Fibroblast of lung (primary cell): ENCODE measurements around the gene SPDL1. TPM values are rescaled to one million over a fixed set of nuclear protein-coding genes. Genes with fewer than 3 reads are reported as not detected.

ENCODE experiments used
- DNase-seq, 2 donors: peaks; one replicate each; pipeline versions ENCODE4 v3.0.0 to v3.0.0-alpha.2; 2010; ENCODE audit warnings: low read depth in 2 of 2
- H2AFZ ChIP-seq: 2 replicates; pipeline ENCODE4 v1.5.1; 2012; ENCODE audit warnings: low read length, control low read depth, inconsistent platforms
- H3K27ac ChIP-seq: 2 replicates; pipeline ENCODE4 v1.5.1; 2011; ENCODE audit warnings: low read length, control low read depth; ENCODE audit not compliant: insufficient read depth
- H3K27me3 ChIP-seq: 2 replicates; pipeline ENCODE4 v1.5.1; 2011; ENCODE audit warnings: mild to moderate bottlenecking, low read length; ENCODE audit not compliant: control insufficient read depth, insufficient read depth
- H3K36me3 ChIP-seq: 2 replicates; pipeline ENCODE4 v1.5.1; 2011; ENCODE audit warnings: low read length; ENCODE audit not compliant: control insufficient read depth, insufficient read depth
- H3K4me1 ChIP-seq: 2 replicates; pipeline ENCODE4 v1.5.1; 2011; ENCODE audit warnings: low read length; ENCODE audit not compliant: control insufficient read depth, insufficient read depth; ENCODE audit errors: extremely low read depth
- H3K4me2 ChIP-seq: 2 replicates; pipeline ENCODE4 v1.5.1; 2011; ENCODE audit warnings: low read length, control low read depth; ENCODE audit not compliant: insufficient read depth; ENCODE audit errors: extremely low read depth
- H3K4me3 ChIP-seq, 4 experiments: fragments of 200-600 bp in 1 of 4; sonication (generic) in 1 of 4; replicated peaks in 1 of 4; 2 replicates each; pipeline ENCODE4 v1.5.1; 2011 to 2016; ENCODE audit warnings: low read length in 4 of 4, low read depth in 3 of 4, mild to moderate bottlenecking in 3 of 4, control low read depth in 2 of 4, inconsistent platforms in 1 of 4, mixed read lengths in 1 of 4; ENCODE audit not compliant: insufficient read depth in 1 of 4; ENCODE audit errors: control extremely low read depth in 1 of 4
- H3K79me2 ChIP-seq: 2 replicates; pipeline ENCODE4 v1.5.1; 2012; ENCODE audit warnings: mild to moderate bottlenecking, low read length, inconsistent platforms; ENCODE audit not compliant: control insufficient read depth, insufficient read depth
- H3K9ac ChIP-seq: 2 replicates; pipeline ENCODE4 v1.5.1; 2011; ENCODE audit warnings: mild to moderate bottlenecking, low read length, control low read depth; ENCODE audit not compliant: insufficient read depth
- H3K9me3 ChIP-seq: 2 replicates; pipeline ENCODE4 v1.5.1; 2012; ENCODE audit warnings: low read depth, low read length; ENCODE audit not compliant: control insufficient read depth, insufficient read depth
- H4K20me1 ChIP-seq: 2 replicates; pipeline ENCODE4 v1.5.1; 2011; ENCODE audit warnings: low read length; ENCODE audit not compliant: control insufficient read depth, insufficient read depth; ENCODE audit errors: extremely low read depth
- EZH2 ChIP-seq: IDR thresholded peaks from 2 replicates; pipeline ENCODE4 v1.5.1; 2012; ENCODE audit warnings: low read length, control low read depth, mild to moderate bottlenecking; ENCODE audit errors: missing control alignments
- polyA plus RNA-seq, 2 donors: library from polyadenylated mRNA; depleted of rRNA in 1 of 2; stranded (reverse) in 1 of 2; unstranded in 1 of 2; fragments of >200 nt; gene quantifications; 2 replicates each; pipeline ENCODE4 v1.2.1, GENCODE V29; 2011 to 2012; ENCODE audit warnings: missing spikeins in 1 of 2
- total RNA-seq: library from RNA; depleted of rRNA; stranded (reverse); fragments of >200 nt; gene quantifications from 2 replicates; pipeline ENCODE4 v1.2.1, GENCODE V29; 2014
- TF ChIP-seq, protein P1 (sequence below), 2 donors: IDR thresholded peaks in 1 of 2; conservative IDR thresholded peaks in 1 of 2; 1 replicate in 1 of 2; 2 replicates in 1 of 2; pipeline ENCODE4 v1.5.1; 2011 to 2012; ENCODE audit warnings: low read length in 2 of 2, control low read depth in 1 of 2, inconsistent platforms in 1 of 2, low read depth in 1 of 2, mild to moderate bottlenecking in 1 of 2

SPDL1 gene
- total and polyA plus RNA-seq, 2 donors (not counting 1 experiment from before 2014, with no cell fraction given) = 10.9 to 24.5 TPM

- Histone ChIP-seq H3K9me3 (no peaks in the 10 kb centered on the region), H3K36me3 (no peaks in the 10 kb centered on the region), H3K79me2 (no peaks in the 10 kb centered on the region), H3K27ac (no peak overlapping the region), H4K20me1 (no peaks in the 10 kb centered on the region), H3K4me3 (no peak overlapping the region), H3K9ac (no peak overlapping the region), H3K4me2 (no peak overlapping the region), H3K4me1 (peaks cover 7% of the 10 kb centered on the region), H3K27me3 (no peaks in the 10 kb centered on the region), H2AFZ (no peak overlapping the region)
- no peak for TF ChIP-seq EZH2
- TF ChIP-seq, protein P1, sequence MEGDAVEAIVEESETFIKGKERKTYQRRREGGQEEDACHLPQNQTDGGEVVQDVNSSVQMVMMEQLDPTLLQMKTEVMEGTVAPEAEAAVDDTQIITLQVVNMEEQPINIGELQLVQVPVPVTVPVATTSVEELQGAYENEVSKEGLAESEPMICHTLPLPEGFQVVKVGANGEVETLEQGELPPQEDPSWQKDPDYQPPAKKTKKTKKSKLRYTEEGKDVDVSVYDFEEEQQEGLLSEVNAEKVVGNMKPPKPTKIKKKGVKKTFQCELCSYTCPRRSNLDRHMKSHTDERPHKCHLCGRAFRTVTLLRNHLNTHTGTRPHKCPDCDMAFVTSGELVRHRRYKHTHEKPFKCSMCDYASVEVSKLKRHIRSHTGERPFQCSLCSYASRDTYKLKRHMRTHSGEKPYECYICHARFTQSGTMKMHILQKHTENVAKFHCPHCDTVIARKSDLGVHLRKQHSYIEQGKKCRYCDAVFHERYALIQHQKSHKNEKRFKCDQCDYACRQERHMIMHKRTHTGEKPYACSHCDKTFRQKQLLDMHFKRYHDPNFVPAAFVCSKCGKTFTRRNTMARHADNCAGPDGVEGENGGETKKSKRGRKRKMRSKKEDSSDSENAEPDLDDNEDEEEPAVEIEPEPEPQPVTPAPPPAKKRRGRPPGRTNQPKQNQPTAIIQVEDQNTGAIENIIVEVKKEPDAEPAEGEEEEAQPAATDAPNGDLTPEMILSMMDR (conservative IDR thresholded peaks at IDR 0.05 in 1 of 2, IDR thresholded peaks at IDR 0.05 in 1 of 2; ENCODE audit: low read depth in 1 of 2, low read length in 2 of 2) = no peak
- no peak for DNase-seq
Observed at GRCh38 chr5:169647566-169647965, 64.0 kb downstream of the SPDL1 start.

DNA sequence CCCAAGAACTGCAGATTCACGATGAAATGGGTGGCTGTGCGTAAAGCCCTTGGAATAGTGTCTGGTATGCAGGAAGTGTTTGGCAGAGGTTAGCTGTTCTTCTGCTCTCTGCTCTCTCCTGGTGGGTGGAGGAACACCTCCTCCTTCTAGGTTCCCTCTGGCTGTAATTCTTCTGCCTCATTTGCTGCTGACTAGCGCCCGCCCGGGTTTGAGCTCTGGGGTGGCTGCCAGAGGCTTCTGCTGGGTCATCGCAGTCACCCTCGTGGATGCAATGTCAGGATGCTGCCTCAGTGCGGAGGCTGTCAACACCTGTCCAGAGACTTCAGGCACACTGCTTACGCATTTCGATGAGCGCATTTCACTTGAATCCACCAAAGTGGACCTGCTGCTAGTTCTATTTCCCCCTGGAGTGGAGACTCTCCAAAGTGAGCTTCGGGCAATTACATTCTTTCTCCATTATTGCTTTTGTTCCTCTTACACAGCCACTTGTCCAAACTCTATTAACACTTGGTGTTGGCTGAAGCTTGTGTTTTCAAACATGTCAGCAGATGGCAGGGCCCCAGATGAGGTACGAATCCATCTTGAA, 65.2 kb downstream of the SPDL1 start:
- no peak overlapping the region for H3K4me2 ChIP-seq
- H4K20me1 ChIP-seq = no peaks in the 10 kb centered on the region
- no peak overlapping the region for H2AFZ ChIP-seq
- H3K27me3 ChIP-seq = no peaks in the 10 kb centered on the region
- no peaks in the 10 kb centered on the region for H3K36me3 ChIP-seq
- peak in 1 of 2 donors; percentile 94 for DNase-seq
- no peak overlapping the region for H3K4me3 ChIP-seq
- H3K27ac ChIP-seq = no peak overlapping the region
- no peaks in the 10 kb centered on the region for H3K9me3 ChIP-seq
- H3K79me2 ChIP-seq = no peaks in the 10 kb centered on the region
- no peak overlapping the region for H3K9ac ChIP-seq
- H3K4me1 ChIP-seq = peaks cover 7% of the 10 kb centered on the region
- TF ChIP-seq, protein P1 (conservative IDR thresholded peaks at IDR 0.05 in 1 of 2, IDR thresholded peaks at IDR 0.05 in 1 of 2; ENCODE audit: low read depth in 1 of 2, low read length in 2 of 2) = no peak
- TF ChIP-seq EZH2 = no peak

- H3K4me1 ChIP-seq = peaks cover 7% of the 10 kb centered on the region
- no peak overlapping the region for H3K9ac ChIP-seq
- no peaks in the 10 kb centered on the region for H3K36me3 ChIP-seq
- TF ChIP-seq EZH2 = no peak
- TF ChIP-seq, protein P1 (conservative IDR thresholded peaks at IDR 0.05 in 1 of 2, IDR thresholded peaks at IDR 0.05 in 1 of 2; ENCODE audit: low read depth in 1 of 2, low read length in 2 of 2) = no peak
- H3K27me3 ChIP-seq = no peaks in the 10 kb centered on the region
- H2AFZ ChIP-seq = no peak overlapping the region
- H3K4me3 ChIP-seq = no peak overlapping the region
- H3K79me2 ChIP-seq = no peaks in the 10 kb centered on the region
- no peak overlapping the region for H3K4me2 ChIP-seq
- no peaks in the 10 kb centered on the region for H4K20me1 ChIP-seq
- H3K27ac ChIP-seq = no peak overlapping the region
- H3K9me3 ChIP-seq = no peaks in the 10 kb centered on the region
- peak in 1 of 2 donors; percentile 52 for DNase-seq
Observed at GRCh38 chr5:169649486-169649885, 65.9 kb downstream of the SPDL1 start.
